ENCODE results near the gene GALNT10. TPM values are rescaled to one million over a fixed set of nuclear protein-coding genes. Genes with fewer than 3 reads are reported as not detected.

Gene GALNT10
- total and polyA plus RNA-seq, 2 of the 4 experiments (the other 2 are of a cell fraction): 46.2 to 67.0 TPM

GRCh38 chr5:154405078-154405792, 214.7 kb downstream of the GALNT10 start (continued):
- peak; percentile 91 for TF ChIP-seq CTCF (conservative IDR thresholded peaks at IDR 0.05; ENCODE audit: low read depth, low read length)

GRCh38 chr5:154406231-154406630, 215.7 kb downstream of the GALNT10 start:
- Histone ChIP-seq H3K18ac (ENCODE audit: low read depth, low read length) (no peak overlapping the region), H3K56ac (ENCODE audit: extremely low read depth, insufficient read depth, low read length) (no peak overlapping the region), H2BK120ac (ENCODE audit: low read depth, low read length) (no peak overlapping the region), H4K8ac (ENCODE audit: low read depth in 2 of 2, low read length in 2 of 2) (no peak overlapping the region), H3K23ac (ENCODE audit: low read depth, low read length) (no peak overlapping the region), H3K4me2 (ENCODE audit: low read depth, low read length) (no peak overlapping the region), H3K27ac (ENCODE audit: insufficient read depth, low read length) (no peak overlapping the region), H3K27me3 (ENCODE audit: control insufficient read depth, insufficient read depth, low read length) (no peaks in the 10 kb centered on the region), H3K36me3 (ENCODE audit: control insufficient read depth, insufficient read depth, low read length) (peaks cover 9% of the 10 kb centered on the region), H3K79me1 (ENCODE audit: low read depth in 1 of 2, low read length in 2 of 2) (peaks cover 0 to 7% of the 10 kb centered on the region in 2 experiments; a peak in 2 of 4 replicates), H2BK20ac (ENCODE audit: low read depth, low read length) (no peak overlapping the region), H3K9me1 (ENCODE audit: insufficient read depth, low read length) (0 out of 2 replicates have a peak, but pooled peaks cover 5% of the 10 kb centered on the region), H2BK15ac (ENCODE audit: low read depth, low read length) (no peak overlapping the region), H3K9ac (ENCODE audit: low read depth, low read length) (no peak overlapping the region), H3K14ac (replicated peaks; ENCODE audit: low read depth, low read length) (no peak overlapping the region), H4K20me1 (ENCODE audit: insufficient read depth, low read length) (no peaks in the 10 kb centered on the region), H2AFZ (replicated peaks; ENCODE audit: low read length, poor library complexity) (no peak overlapping the region), H2AK9ac (replicated peaks; ENCODE audit: low read depth, low read length, poor library complexity) (no peak overlapping the region), H3K9me3 (ENCODE audit: control insufficient read depth, insufficient read depth, low read length) (no peaks in the 10 kb centered on the region), H4K91ac (ENCODE audit: insufficient read depth, low read depth, low read length) (no peak overlapping the region), H3K4me3 (ENCODE audit: insufficient read depth, low read depth, low read length) (no peak overlapping the region), H3K4me1 (ENCODE audit: control insufficient read depth, insufficient read depth, low read length) (peaks cover 3% of the 10 kb centered on the region; the same call in 1 of the 2 replicates), H2BK5ac (ENCODE audit: low read depth, low read length, poor library complexity, severe bottlenecking) (no peak overlapping the region), H3K4ac (ENCODE audit: low read depth, low read length) (no peak overlapping the region), H2AK5ac (ENCODE audit: low read depth, low read length) (no peak overlapping the region), H4K5ac (ENCODE audit: low read depth, low read length) (no peak overlapping the region)
- in situ Hi-C loops (cut with MboI; ENCODE audit: low sequenced_read_pairs) (loop anchor here (5.0 kb wide), 2 partner anchors 219 to 334 kb away; no protein-coding TSS in a partner anchor), intact Hi-C loops (cut with micrococcal nuclease) (loop anchor here (2.0 kb wide), 1 partner anchor 427 kb away; no protein-coding TSS in a partner anchor), dilution Hi-C loops (cut with HindIII; ENCODE audit: low sequenced_read_pairs, unreplicated experiment) (no loop called here)
- CTCF ChIA-PET: interaction anchor here (0.6 to 3.1 kb wide), 6 partner anchors 42 to 348 kb away, joined by 3 to 26 read pairs (median 4); no protein-coding TSS in a partner anchor
- WGBS, 2 experiments (ENCODE audit: extremely low coverage in 2 of 2, insufficient read length in 1 of 2): 100% methylated on average over 2 of the region's 8 CpGs; no CpG with 5 or more reads in 1 of the 2 experiments
- DNase-seq: no peak
- ATAC-seq (ENCODE audit: low read depth): no peak
- POLR2A ChIA-PET (ENCODE audit: unreplicated experiment): no interaction called here
- BruUV-seq (replicated peaks): no TSS peak
- no peak for TF ChIP-seq FOS (IDR thresholded peaks at IDR 0.05; ENCODE audit: low read depth, low read length)
- TF ChIP-seq SMC3 (IDR thresholded peaks at IDR 0.05; ENCODE audit: low read depth, low read length): no peak
- no peak for TF ChIP-seq ELK1 (IDR thresholded peaks at IDR 0.05; ENCODE audit: borderline replicate concordance, low read depth, low read length)
- no peak for TF ChIP-seq POLR2A (IDR thresholded peaks at IDR 0.05; ENCODE audit: low read depth, low read length)
- TF ChIP-seq MXI1 (IDR thresholded peaks at IDR 0.05; ENCODE audit: borderline replicate concordance, low read depth, low read length): no peak
- no peak for TF ChIP-seq NFE2L2 (IDR thresholded peaks at IDR 0.05; ENCODE audit: low read depth, low read length)
- TF ChIP-seq CTCF (conservative IDR thresholded peaks at IDR 0.05; ENCODE audit: low read depth, low read length): no peak
- TF ChIP-seq MAZ (IDR thresholded peaks at IDR 0.05; ENCODE audit: borderline replicate concordance, low read depth, low read length): no peak
- no peak for TF ChIP-seq RCOR1 (IDR thresholded peaks at IDR 0.05; ENCODE audit: insufficient replicate concordance, low read length)
- TF ChIP-seq RFX5 (IDR thresholded peaks at IDR 0.05; ENCODE audit: low read depth, low read length): no peak

All from IMR-90 (cell line).